Smooth muscle cell (in vitro differentiated cells): ENCODE measurements around the gene NDUFAF8. TPM values are rescaled to one million over a fixed set of nuclear protein-coding genes. Genes with fewer than 3 reads are reported as not detected.

Source experiments
- DNase-seq: peaks from one replicate; lab custom pipeline; 2025; ENCODE audit not compliant: unreplicated experiment; lab: John Stamatoyannopoulos, UW
- H2AFZ ChIP-seq: fragments of 200-600 bp; sonication (generic); 2 replicates; pipeline ENCODE4 v1.6.0; 2016; ENCODE audit warnings: antibody characterized with exemption, low read depth, mild to moderate bottlenecking
- H3F3A ChIP-seq: fragments of 200-600 bp; sonication (generic); 2 replicates; pipeline ENCODE4 v1.6.0; 2017; ENCODE audit warnings: antibody characterized with exemption, low read depth
- H3K27ac ChIP-seq: fragments of 200-600 bp; sonication (generic); 2 replicates; pipeline ENCODE4 v1.5.1; 2016; ENCODE audit warnings: low read depth, mild to moderate bottlenecking
- H3K27me3 ChIP-seq: fragments of 200-600 bp; sonication (generic); 2 replicates; pipeline ENCODE4 v1.6.1; 2016; ENCODE audit warnings: low read depth, mild to moderate bottlenecking
- H3K36me3 ChIP-seq: fragments of 200-600 bp; sonication (generic); 2 replicates; pipeline ENCODE4 v1.5.1; 2016; ENCODE audit warnings: low read depth
- H3K4me1 ChIP-seq: fragments of 200-600 bp; sonication (generic); 2 replicates; pipeline ENCODE4 v1.5.1; 2016; ENCODE audit warnings: low read depth
- H3K4me2 ChIP-seq: fragments of 200-600 bp; sonication (generic); 2 replicates; pipeline ENCODE4 v1.6.0; 2016; ENCODE audit warnings: mild to moderate bottlenecking
- H3K4me3 ChIP-seq: fragments of 200-600 bp; sonication (generic); 2 replicates; pipeline ENCODE4 v1.5.1; 2016; ENCODE audit warnings: mild to moderate bottlenecking
- H3K79me2 ChIP-seq: fragments of 200-600 bp; sonication (generic); 2 replicates; pipeline ENCODE4 v1.6.0; 2016; ENCODE audit warnings: low read depth, mild to moderate bottlenecking
- H3K9ac ChIP-seq: fragments of 200-600 bp; sonication (generic); 2 replicates; pipeline ENCODE4 v1.6.0; 2016; ENCODE audit warnings: low read depth
- H3K9me3 ChIP-seq: fragments of 200-600 bp; sonication (generic); replicated peaks from 2 replicates; pipeline ENCODE4 v1.5.1; 2016; ENCODE audit warnings: low read depth
- H4K20me1 ChIP-seq: fragments of 200-600 bp; sonication (generic); 2 replicates; pipeline ENCODE4 v1.6.0; 2016; ENCODE audit warnings: low read depth
- CTCF ChIP-seq: fragments of 200-600 bp; sonication (generic); IDR thresholded peaks from 2 replicates; pipeline ENCODE4 v1.5.1; 2017; ENCODE audit warnings: borderline replicate concordance, mild to moderate bottlenecking, antibody characterized with exemption; ENCODE audit not compliant: insufficient read depth, poor library complexity, severe bottlenecking
- WGBS: methylation state at CpG from one replicate; pipeline ENCODE4 v1.1.7; 2016; ENCODE audit warnings: low lambda C conversion rate; 5-methylcytosine and 5-hydroxymethylcytosine counted together
- polyA plus RNA-seq: library from polyadenylated mRNA; unstranded; fragments of >200 nt; fragmentation: Nextera tagmentation; extraction: Ambion mirVana; gene quantifications from 2 replicates; pipeline ENCODE4 v1.2.1, GENCODE V29; 2016
- total RNA-seq: library from RNA; depleted of rRNA; stranded (reverse); fragments of >200 nt; gene quantifications from 2 replicates; pipeline ENCODE4 v1.2.3, GENCODE V29; 2014

Gene NDUFAF8
- total and polyA plus RNA-seq, 2 experiments from 2014 or later = 60.6 to 111 TPM

GRCh38 chr17:81257533-81257932 is 18.4 kb downstream of the NDUFAF8 start:
- DNase-seq = no peak
- no peak for TF ChIP-seq CTCF
- Histone ChIP-seq H3K4me3 (no peak overlapping the region), H3K9ac (no peak overlapping the region), H4K20me1 (peaks cover 23% of the 10 kb centered on the region), H3K36me3 (no peaks in the 10 kb centered on the region), H3K27me3 (no peaks in the 10 kb centered on the region), H3K4me1 (no peaks in the 10 kb centered on the region), H3F3A (no peaks in the 10 kb centered on the region), H3K9me3 (no peaks in the 10 kb centered on the region), H3K27ac (no peak overlapping the region), H3K79me2 (no peaks in the 10 kb centered on the region), H2AFZ (no peak overlapping the region), H3K4me2 (no peak overlapping the region)
- 97% methylated on average over 19 of the region's 19 CpGs for WGBS

GRCh38 chr17:81258292-81258691 is 19.2 kb downstream of the NDUFAF8 start:
- H3K9ac ChIP-seq = no peak overlapping the region
- H3K79me2 ChIP-seq = no peaks in the 10 kb centered on the region
- no peaks in the 10 kb centered on the region for H3F3A ChIP-seq
- no peaks in the 10 kb centered on the region for H3K9me3 ChIP-seq
- H3K27me3 ChIP-seq = no peaks in the 10 kb centered on the region
- 93% methylated on average over 20 of the region's 20 CpGs for WGBS
- no peak overlapping the region for H3K4me3 ChIP-seq
- H3K27ac ChIP-seq = no peak overlapping the region
- no peak overlapping the region for H3K4me2 ChIP-seq
- H3K4me1 ChIP-seq = no peaks in the 10 kb centered on the region
- TF ChIP-seq CTCF = no peak
- no peak overlapping the region for H2AFZ ChIP-seq
- H3K36me3 ChIP-seq = no peaks in the 10 kb centered on the region
- no peak for DNase-seq
- H4K20me1 ChIP-seq = peaks cover 20% of the 10 kb centered on the region

DNA sequence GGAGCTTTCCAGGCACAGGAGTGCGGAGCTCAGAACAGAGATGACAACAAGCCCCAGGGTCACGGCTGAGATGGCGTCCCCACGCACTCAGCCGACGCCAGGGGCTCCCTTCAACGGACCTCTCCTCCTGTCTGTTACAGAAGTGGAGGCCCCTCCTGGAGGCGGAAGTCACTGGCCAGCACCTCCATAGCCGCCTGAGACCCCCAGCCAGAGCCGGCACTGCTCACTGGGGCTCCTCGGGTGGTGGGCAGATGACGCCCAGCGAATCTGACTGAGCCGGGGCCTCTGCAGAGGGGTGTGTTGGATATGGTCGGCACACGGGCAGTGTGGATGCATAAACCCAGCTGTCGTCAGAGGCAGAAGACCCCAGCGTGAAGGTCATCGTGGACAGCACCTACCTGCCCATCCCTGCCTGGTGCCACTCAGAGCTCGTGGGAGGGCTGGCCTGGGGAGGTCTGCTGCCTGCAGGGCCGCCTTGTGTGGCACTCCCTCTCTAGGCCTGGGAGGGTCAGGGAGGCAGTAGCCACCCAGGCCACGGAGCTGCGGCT is 20.0 kb downstream of the NDUFAF8 start:
- Histone ChIP-seq H3K36me3 (no peaks in the 10 kb centered on the region), H3K4me2 (no peak overlapping the region), H2AFZ (no peak overlapping the region), H3K27me3 (no peaks in the 10 kb centered on the region), H3F3A (no peaks in the 10 kb centered on the region), H3K79me2 (no peaks in the 10 kb centered on the region), H3K9ac (no peak overlapping the region), H4K20me1 (peaks cover 12% of the 10 kb centered on the region), H3K9me3 (no peaks in the 10 kb centered on the region), H3K27ac (no peak overlapping the region), H3K4me3 (no peak overlapping the region), H3K4me1 (no peaks in the 10 kb centered on the region)
- TF ChIP-seq CTCF = no peak
- DNase-seq = no peak
- WGBS = 98% methylated on average over 23 of the region's 23 CpGs

DNA sequence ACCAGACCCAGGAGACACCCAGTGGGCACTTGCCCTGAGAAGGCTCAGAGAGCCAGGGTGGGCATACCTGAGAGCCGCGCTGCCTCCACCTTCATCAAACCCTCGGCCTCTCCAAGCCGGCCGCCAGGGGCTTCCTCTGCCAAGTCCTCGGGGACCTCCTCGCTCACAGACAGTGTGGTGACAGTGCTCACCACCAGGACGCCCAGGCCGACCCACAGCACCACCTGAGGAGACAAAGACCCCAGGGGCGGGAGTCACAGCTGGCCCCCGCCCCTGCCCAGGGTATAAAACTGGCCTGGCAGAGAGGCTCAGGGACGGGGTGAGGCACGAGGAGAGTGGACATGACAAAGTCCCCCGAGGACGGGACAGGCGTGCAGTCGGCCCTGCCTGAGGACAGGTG is 21.1 kb downstream of the NDUFAF8 start:
- no peaks in the 10 kb centered on the region for H3K36me3 ChIP-seq
- no peak overlapping the region for H3K9ac ChIP-seq
- H3K79me2 ChIP-seq = no peaks in the 10 kb centered on the region
- H3K9me3 ChIP-seq = no peaks in the 10 kb centered on the region
- WGBS = 97% methylated on average over 17 of the region's 17 CpGs
- no peaks in the 10 kb centered on the region for H3K4me1 ChIP-seq
- no peaks in the 10 kb centered on the region for H3K27me3 ChIP-seq
- peaks cover 5% of the 10 kb centered on the region for H4K20me1 ChIP-seq
- no peak for TF ChIP-seq CTCF
- H3K27ac ChIP-seq = no peak overlapping the region
- H3F3A ChIP-seq = no peaks in the 10 kb centered on the region
- DNase-seq = no peak
- no peak overlapping the region for H3K4me2 ChIP-seq
- no peak overlapping the region for H2AFZ ChIP-seq
- H3K4me3 ChIP-seq = no peak overlapping the region
